NK-92 (cell line): ENCODE measurements around the gene TRHDE.

Source experiments
- DNase-seq: peaks from one replicate; lab custom pipeline; 2025; ENCODE audit not compliant: unreplicated experiment; lab: John Stamatoyannopoulos, UW

The TRHDE gene

GRCh38 chr12:72272091-72272661 is at the start of gene TRHDE:
TRHDE (plus strand) TSS chr12:72272370; CDS start chr12:72272644, 274 bp downstream.
- no peak for DNase-seq

- no peak for DNase-seq
These were observed 45.7 kb upstream of the TRHDE start for GRCh38 chr12:72226510-72226909.

- DNase-seq: no peak
These were observed 43.7 kb upstream of the TRHDE start for GRCh38 chr12:72228424-72228823.

- no peak for DNase-seq
These were observed 41.6 kb upstream of the TRHDE start for GRCh38 chr12:72230589-72230988.

- no peak for DNase-seq
These were observed 37.3 kb upstream of the TRHDE start for GRCh38 chr12:72234886-72235285.

- no peak for DNase-seq
These were observed 36.0 kb upstream of the TRHDE start for GRCh38 chr12:72236071-72236705.

- DNase-seq: no peak
These were observed 30.6 kb upstream of the TRHDE start for GRCh38 chr12:72241552-72241951.

GRCh38 chr12:72242946-72243345 is 29.2 kb upstream of the TRHDE start:
- DNase-seq: no peak

GRCh38 chr12:72246370-72246769 is 25.8 kb upstream of the TRHDE start:
- DNase-seq: no peak

- DNase-seq: no peak
These were observed 21.8 kb upstream of the TRHDE start for GRCh38 chr12:72250346-72250745.

- DNase-seq: no peak
These were observed 15.4 kb upstream of the TRHDE start for GRCh38 chr12:72256725-72257124.

- no peak for DNase-seq
These were observed 10.3 kb upstream of the TRHDE start for GRCh38 chr12:72261885-72262284.

- no peak for DNase-seq
These were observed 7.5 kb upstream of the TRHDE start for GRCh38 chr12:72264548-72265175.

- DNase-seq: no peak
These were observed 4.2 kb upstream of the TRHDE start for GRCh38 chr12:72267974-72268373.

GRCh38 chr12:72268386-72268785 is 3.8 kb upstream of the TRHDE start:
- no peak for DNase-seq

- DNase-seq: no peak
These were observed 2.7 kb upstream of the TRHDE start for GRCh38 chr12:72269491-72269890.

GRCh38 chr12:72270246-72270645 is 1.9 kb upstream of the TRHDE start:
- DNase-seq: no peak

- DNase-seq: no peak
These were observed 1.2 kb upstream of the TRHDE start for GRCh38 chr12:72270961-72271360.

GRCh38 chr12:72271451-72272090 is 599 bp upstream of the TRHDE start:
- no peak for DNase-seq

GRCh38 chr12:72272731-72273498 is 745 bp downstream of the TRHDE start:
- DNase-seq: no peak

- no peak for DNase-seq
These were observed 1.3 kb downstream of the TRHDE start for GRCh38 chr12:72273499-72273837.
